ENCODE measurements around the gene CFAP61.
"Not testable (repeated sequence)": the region's sequence is repeated elsewhere in the genome, so short reads cannot be mapped to it uniquely, and the experiment has no call there.

Gene CFAP61

DNA sequence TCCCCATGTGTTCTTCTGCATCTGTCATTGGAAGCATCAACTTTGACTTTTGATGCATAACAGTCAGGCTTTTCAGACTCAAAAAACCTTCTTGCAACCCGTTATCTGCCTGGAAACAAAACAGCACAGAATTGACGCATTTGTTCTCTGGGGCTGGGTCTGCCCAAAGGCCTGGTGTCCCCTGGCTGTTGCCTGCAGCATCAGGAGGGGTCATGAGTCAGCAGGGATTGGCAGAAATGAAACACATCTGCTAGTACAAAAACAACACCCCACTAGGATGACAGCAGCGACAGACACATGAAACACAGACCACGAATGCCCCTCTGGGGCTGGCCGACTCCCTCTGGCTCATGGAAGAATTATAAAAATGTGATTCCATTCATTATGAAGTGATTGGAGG, 158.0 kb downstream of the CFAP61 start:
- FAIRE-seq (no peak), DNase-seq (ENCODE audit: low spot score) (no peak)

- FAIRE-seq (no peak), DNase-seq (ENCODE audit: low spot score) (no peak)
Measured at GRCh38 chr20:20210943-20211273, 158.6 kb downstream of the CFAP61 start.

GRCh38 chr20:20211274-20211987, 159.1 kb downstream of the CFAP61 start:
- FAIRE-seq (no peak), DNase-seq (ENCODE audit: low spot score) (peak; percentile 31)

DNA sequence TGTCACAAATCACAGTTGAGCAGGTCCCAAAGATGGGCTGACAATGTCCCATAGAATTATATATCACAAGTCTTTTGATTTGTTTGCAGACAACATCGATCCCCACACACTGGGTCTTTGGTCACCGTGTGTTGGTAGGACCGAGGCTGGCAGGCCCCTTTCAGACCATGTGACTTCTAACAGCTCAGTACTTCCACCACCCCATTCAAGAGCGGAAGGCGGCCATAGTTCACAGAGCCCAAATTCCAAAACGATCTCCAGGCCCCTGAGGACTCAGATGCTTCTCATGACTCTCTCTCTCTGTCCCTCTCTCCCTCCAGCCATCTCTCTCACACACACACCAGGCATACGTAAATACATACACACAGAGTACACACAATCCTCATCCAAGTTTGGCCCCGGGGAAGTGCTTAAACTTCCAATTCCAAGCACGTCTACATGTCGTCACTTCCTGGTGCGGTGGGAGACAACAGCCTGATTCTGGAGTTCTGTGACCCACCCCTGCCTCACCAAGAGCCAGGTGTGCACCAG, 159.7 kb downstream of the CFAP61 start:
- FAIRE-seq = no peak
- no peak for DNase-seq (ENCODE audit: low spot score)

DNA sequence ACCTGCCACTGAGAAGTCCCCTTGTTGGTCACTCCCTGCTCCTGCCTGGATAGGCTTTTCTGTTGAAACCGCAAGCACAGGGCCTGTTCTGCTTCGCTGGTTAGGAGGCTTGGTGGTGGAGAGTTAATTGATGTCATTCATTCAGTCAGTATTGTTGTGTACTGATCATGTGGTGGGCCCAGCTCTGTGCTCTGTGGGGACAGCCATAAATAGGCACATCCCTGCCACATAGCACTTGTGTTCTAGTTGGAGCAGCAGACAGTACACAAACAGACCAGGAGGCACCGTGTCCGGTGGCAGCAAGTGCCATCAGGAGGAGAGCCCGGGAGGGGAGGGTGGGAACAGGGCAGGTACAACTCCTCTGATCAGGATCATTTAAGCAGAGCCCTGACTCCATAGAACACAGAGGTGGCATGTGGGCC, 160.4 kb downstream of the CFAP61 start:
- no peak for FAIRE-seq
- peak; percentile 26 for DNase-seq (ENCODE audit: low spot score)

DNA sequence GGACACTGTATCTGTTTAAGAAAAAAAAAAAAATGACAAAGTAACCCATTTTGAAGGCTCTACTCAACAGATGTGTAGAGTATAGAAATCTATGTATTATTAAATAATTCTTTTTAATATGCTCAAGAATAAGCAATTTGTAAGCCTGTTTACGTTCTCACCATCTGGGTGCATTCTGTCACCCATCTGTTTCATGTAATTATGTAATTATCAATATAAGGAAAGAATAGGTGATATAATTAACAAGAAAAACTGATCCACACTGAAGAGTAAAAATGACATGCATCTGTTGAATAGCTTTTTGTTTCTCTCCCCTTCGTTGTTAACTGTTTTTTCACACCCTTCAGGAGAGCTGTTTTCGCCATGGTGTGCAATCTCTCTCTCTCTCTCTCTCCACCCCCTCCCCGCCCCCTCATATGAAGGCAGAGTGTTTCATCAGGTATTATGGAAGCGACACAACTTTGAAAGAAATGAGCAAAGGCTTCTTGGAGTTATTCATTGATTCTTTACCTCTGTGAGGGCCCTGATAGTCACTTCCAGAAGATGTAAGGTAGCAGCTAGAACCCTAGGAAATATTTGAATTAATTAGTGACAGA, 161.3 kb downstream of the CFAP61 start:
- no peak for FAIRE-seq
- DNase-seq (ENCODE audit: low spot score) = no peak

- FAIRE-seq (no peak), DNase-seq (ENCODE audit: low spot score) (no peak)
Measured at GRCh38 chr20:20214757-20215275, 162.5 kb downstream of the CFAP61 start.

- DNase-seq (ENCODE audit: low spot score) (no peak), FAIRE-seq (no peak)
Measured at GRCh38 chr20:20215976-20216727, 163.8 kb downstream of the CFAP61 start.

- DNase-seq (ENCODE audit: low spot score) (no peak), FAIRE-seq (no peak)
Measured at GRCh38 chr20:20216941-20217340, 164.6 kb downstream of the CFAP61 start.

DNA sequence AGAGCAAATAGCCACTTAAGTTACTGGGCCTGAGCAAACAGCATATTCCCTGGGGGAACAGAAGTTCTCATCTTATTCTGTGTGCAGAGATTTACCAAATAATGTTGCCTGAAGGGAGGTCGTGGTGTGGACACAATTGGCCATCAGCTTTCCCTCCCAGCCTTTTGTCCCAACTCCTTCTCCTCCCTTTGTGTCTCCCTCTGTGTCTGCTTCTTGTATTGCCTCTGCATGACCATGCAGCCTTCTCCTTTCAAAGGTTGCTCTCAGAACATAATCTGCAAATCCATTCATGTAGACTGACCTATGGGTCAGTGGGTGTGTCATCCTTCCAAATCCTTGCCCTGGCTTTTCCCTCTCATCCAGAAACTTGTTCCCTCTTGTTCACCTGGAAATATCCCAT, 165.3 kb downstream of the CFAP61 start:
- no peak for DNase-seq (ENCODE audit: low spot score)
- FAIRE-seq = no peak

- not testable (repeated sequence) for FAIRE-seq; DNase-seq (ENCODE audit: low spot score)
Measured at GRCh38 chr20:20218106-20218505, 165.8 kb downstream of the CFAP61 start.

DNA sequence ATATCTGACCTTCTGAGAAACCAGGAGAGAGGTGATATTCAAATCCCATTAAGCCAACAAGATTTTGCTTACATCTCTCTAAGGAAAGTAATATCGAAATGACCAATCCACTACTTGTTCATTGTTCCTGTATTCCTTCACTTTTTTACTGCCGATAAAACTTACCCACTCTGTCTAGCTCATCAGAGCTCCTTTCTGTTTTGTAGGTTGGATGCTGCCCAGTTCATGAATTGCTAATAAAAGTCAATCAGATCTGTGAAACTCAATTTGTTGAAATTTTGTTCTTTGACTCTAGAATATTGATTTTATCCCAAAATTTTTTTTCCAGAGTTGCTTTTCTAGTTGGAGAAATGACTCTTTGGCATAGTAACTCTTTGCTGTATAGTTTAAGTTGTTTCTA, 166.7 kb downstream of the CFAP61 start:
- DNase-seq (ENCODE audit: low spot score) (no peak), FAIRE-seq (no peak)

- DNase-seq (ENCODE audit: low spot score) (no peak), FAIRE-seq (no peak)
Measured at GRCh38 chr20:20220134-20220533, 167.8 kb downstream of the CFAP61 start.

DNA sequence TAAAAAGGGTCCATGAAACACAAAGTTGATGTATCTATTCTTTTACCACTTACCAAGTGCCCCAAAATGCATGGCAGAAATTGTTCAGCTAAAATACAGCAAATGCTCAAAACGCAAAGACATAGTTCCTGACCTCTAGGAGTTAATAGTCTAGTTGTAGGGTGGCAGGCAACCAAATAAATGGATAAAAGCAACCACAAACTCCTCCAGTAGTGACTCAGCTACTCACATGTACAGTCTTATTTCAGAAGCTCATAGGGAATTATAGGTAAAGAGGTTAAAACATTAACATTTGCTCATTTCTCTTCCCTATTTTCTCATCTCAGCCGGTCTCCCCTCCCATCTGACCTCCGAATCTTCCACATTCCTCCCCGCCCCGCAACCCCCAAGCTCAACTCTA, 171.6 kb downstream of the CFAP61 start:
- FAIRE-seq = peak; percentile 64
- peak; percentile 22 for DNase-seq (ENCODE audit: low spot score)

DNA sequence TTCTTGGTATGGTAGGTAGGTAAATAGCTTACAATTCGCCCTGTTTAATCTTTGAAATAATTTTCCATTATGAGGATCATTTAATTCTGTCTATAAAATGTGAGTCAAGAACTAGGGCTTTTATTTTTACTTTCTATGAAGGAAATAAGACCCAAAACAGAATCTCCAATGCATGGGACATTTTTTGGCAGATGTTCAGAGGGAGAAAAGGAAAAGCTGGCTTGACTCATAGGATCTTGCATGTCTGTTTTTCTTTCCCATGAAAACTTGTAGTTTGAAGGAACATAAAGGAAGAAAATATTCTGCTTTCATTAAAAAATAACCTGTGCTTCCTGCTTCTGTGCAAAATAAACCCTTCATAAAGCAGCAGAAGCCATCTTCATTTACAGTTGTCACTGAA, 172.5 kb downstream of the CFAP61 start:
- FAIRE-seq (no peak), DNase-seq (ENCODE audit: low spot score) (no peak)

DNA sequence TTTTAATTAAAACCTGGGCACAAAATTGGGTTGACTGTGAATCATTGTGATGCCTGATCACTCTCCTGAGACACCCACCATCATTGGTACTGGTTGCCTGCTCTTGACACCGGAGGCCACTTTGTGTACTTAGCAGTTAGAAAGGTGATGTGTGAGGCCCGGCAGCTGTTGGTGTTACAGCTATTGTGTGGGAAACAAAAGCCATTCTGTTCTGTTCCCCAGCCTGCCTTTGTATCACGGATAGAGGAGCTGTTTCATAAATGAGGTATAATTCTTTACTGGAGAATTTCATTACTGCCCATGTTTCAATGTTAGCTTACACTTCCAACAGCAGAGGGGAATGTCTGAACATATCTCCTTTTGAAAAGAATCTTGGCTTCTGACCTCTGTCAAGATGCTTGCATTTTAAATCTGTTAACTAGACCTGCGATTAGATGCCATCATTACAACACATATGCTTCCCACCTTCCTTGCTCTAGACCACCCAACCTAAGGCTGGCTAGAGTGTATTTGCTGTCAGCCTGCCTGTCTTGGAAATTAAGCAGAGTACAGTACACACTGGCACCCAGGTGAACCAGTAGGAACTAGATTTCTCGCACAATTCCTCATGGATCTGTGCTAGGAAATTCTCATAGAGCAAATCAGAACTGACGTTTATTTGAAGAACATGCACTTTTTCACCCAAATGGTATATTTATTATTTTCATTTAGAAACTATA, 173.2 kb downstream of the CFAP61 start:
- FAIRE-seq = no peak

GRCh38 chr20:20226554-20226953, 174.2 kb downstream of the CFAP61 start:
- no peak for DNase-seq (ENCODE audit: low spot score)
- no peak for FAIRE-seq

More for the DNA sequence above, 173.2 kb downstream of the CFAP61 start:
- no peak for DNase-seq (ENCODE audit: low spot score)

DNA sequence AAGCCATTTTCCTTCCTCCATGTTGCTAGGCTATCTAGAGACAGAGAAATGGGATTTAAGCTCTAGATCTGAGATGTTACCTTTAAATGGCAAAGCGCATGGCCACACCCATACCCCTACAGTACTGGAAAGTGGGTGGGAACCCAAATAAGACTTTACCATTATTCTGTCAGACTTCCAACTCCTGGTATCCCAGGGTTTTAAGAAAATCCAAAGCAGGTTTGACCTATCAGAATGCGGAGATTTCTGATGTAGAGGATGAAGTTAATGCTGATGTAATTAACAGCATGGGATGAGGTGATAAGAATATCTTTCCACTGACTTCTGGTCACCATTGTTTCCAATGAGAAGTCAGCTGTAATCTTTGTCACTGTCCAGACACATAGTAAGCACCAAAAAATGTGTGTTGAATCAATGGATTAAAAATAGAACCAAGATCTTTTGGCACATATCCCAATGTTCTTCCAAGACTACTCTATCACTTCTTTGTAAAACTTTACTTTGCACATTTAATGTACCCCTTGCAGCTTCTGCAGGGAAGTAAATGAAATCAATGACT, 174.8 kb downstream of the CFAP61 start:
- DNase-seq (ENCODE audit: low spot score) (no peak), FAIRE-seq (no peak)

GRCh38 chr20:20228351-20228750, 176.0 kb downstream of the CFAP61 start:
- FAIRE-seq (no peak), DNase-seq (ENCODE audit: low spot score) (no peak)

- no peak for DNase-seq (ENCODE audit: low spot score)
- FAIRE-seq = no peak
Measured at GRCh38 chr20:20229595-20229994, 177.3 kb downstream of the CFAP61 start.

- DNase-seq (ENCODE audit: low spot score) = no peak
- FAIRE-seq = no peak
Measured at GRCh38 chr20:20230741-20231140, 178.4 kb downstream of the CFAP61 start.
